Common myeloid progenitor, CD34-positive (primary cell): ENCODE results near the gene LGR6.

Experiments used
- CTCF ChIA-PET: fragments of 350-600 bp; sonication (Branson Sonifier 250); formaldehyde crosslinking; loops from one replicate; lab custom pipeline; 2021; ENCODE audit warnings: antibody characterized with exemption; lab: Charles Lee
- POLR2A ChIA-PET: fragments of 350-600 bp; sonication (Branson Sonifier 250); formaldehyde crosslinking; loops from one replicate; lab custom pipeline; 2021; ENCODE audit warnings: antibody characterized with exemption; lab: Charles Lee
- DNase-seq, 3 donors: peaks; one replicate each; pipeline versions ENCODE4 v3.0.0 to v3.0.0-alpha.2; 2013
- H3K27ac ChIP-seq, 2 experiments: 1 replicate in 1 of 2; 2 replicates in 1 of 2; pipeline ENCODE4 v1.7.0; 2013; ENCODE audit warnings: inconsistent platforms in 2 of 2, low read length in 2 of 2, mild to moderate bottlenecking in 2 of 2, low read depth in 1 of 2, moderate library complexity in 1 of 2; ENCODE audit not compliant: severe bottlenecking in 2 of 2, insufficient read depth in 1 of 2, poor library complexity in 1 of 2
- H3K27me3 ChIP-seq, 5 experiments: replicated peaks in 2 of 5; 1 replicate in 3 of 5; 2 replicates in 2 of 5; pipeline versions ENCODE4 v1.6.1 to v1.7.0; 2013; ENCODE audit warnings: low read length in 4 of 5, mild to moderate bottlenecking in 2 of 5, moderate library complexity in 2 of 5, inconsistent platforms in 1 of 5; ENCODE audit not compliant: insufficient read depth in 5 of 5, control insufficient read depth in 4 of 5
- H3K36me3 ChIP-seq, 4 experiments: 1 replicate in 2 of 4; 2 replicates in 2 of 4; pipeline versions ENCODE4 v1.6.1 to v1.7.0; 2013; ENCODE audit warnings: low read length in 3 of 4, control low read depth in 1 of 4, mild to moderate bottlenecking in 1 of 4; ENCODE audit not compliant: control insufficient read depth in 4 of 4, insufficient read depth in 4 of 4
- H3K4me1 ChIP-seq, 4 experiments: 1 replicate in 3 of 4; 2 replicates in 1 of 4; pipeline versions ENCODE4 v1.6.1 to v1.7.1; 2013; ENCODE audit warnings: low read length in 3 of 4, mild to moderate bottlenecking in 3 of 4, control low read depth in 1 of 4, inconsistent platforms in 1 of 4, moderate library complexity in 1 of 4; ENCODE audit not compliant: control insufficient read depth in 4 of 4, insufficient read depth in 4 of 4; ENCODE audit errors: control extremely low read depth in 1 of 4
- H3K4me3 ChIP-seq, 7 experiments: 1 replicate in 4 of 7; 2 replicates in 3 of 7; pipeline versions ENCODE4 v1.5.1 to v1.7.0; 2013; ENCODE audit warnings: mild to moderate bottlenecking in 7 of 7, low read length in 6 of 7, moderate library complexity in 6 of 7, inconsistent platforms in 2 of 7, low read depth in 2 of 7, control low read depth in 1 of 7; ENCODE audit not compliant: insufficient read depth in 4 of 7, control insufficient read depth in 1 of 7; ENCODE audit errors: extremely low read depth in 1 of 7
- H3K9me3 ChIP-seq, 5 experiments: 1 replicate in 4 of 5; 2 replicates in 1 of 5; pipeline versions ENCODE4 v1.6.1 to v1.7.1; 2013; ENCODE audit warnings: low read length in 4 of 5, mild to moderate bottlenecking in 2 of 5, inconsistent platforms in 1 of 5, low read depth in 1 of 5, moderate library complexity in 1 of 5; ENCODE audit not compliant: control insufficient read depth in 4 of 5, insufficient read depth in 2 of 5; ENCODE audit errors: control extremely low read depth in 1 of 5
- WGBS: methylation state at CpG from one replicate; pipeline ENCODE4 v1.1.5; 2013; ENCODE audit not compliant: insufficient coverage; 5-methylcytosine and 5-hydroxymethylcytosine counted together

LGR6 gene

DNA sequence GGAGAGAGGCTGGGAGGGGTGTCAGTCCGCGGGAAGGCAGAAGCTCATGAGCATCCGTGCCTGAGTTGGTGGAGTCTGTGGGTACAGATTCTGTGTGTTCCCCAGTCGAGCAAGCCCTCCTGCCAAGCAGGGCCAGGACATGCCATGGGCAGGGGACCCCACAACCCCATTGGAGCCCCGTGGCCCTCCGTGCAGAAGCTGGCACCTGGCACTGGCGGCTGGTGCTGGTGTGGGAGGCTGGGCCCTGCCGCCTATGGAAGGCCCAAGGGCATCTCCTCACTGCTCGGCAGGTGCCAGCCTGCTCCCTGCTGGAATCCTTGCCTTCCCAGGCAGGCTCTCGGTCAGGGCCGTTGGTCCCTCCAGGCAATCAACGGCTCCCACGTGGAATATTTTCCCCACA, 74.4 kb downstream of the LGR6 start:
- WGBS = 100% methylated on average over 8 of the region's 13 CpGs
- Histone ChIP-seq H3K27me3 (peaks cover 0 to 15% (median 12%) of the 10 kb centered on the region in 5 experiments), H3K27ac (no peak overlapping the region), H3K4me3 (no peak overlapping the region), H3K9me3 (no peaks in the 10 kb centered on the region), H3K36me3 (no peaks in the 10 kb centered on the region), H3K4me1 (peaks cover 0 to 10% (median 3%) of the 10 kb centered on the region in 4 experiments)
- ChIA-PET POLR2A (no interaction called here), CTCF (interaction anchor here (1.0 to 2.6 kb wide), 7 partner anchors 11 to 57 kb away, joined by 3 to 10 read pairs (median 6); no protein-coding TSS in a partner anchor)
- DNase-seq = no peak

DNA sequence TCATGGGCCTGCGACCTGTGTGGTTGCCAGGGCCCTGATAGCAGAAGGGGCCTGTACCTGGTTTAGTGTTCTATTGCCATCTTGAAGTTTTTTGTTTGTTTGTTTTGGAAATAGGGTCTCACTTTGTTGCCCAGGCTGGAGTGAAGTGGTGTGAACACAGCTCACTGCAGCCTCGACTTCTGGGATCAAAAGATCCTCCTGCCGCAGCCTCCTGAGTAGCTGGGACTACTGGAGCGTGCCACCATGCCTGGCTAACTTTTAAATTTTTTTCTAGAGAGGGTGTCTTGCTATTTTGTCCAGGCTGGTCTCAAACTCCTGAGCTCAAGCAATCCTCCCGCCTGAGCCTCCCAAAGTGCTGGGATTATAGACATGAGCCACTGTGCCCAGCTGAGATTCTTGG, 75.2 kb downstream of the LGR6 start:
- ChIA-PET POLR2A (no interaction called here), CTCF (interaction anchor here (0.9 to 2.8 kb wide), 7 partner anchors 13 to 58 kb away, joined by 3 to 10 read pairs (median 6); no protein-coding TSS in a partner anchor)
- H3K4me1 ChIP-seq = peaks cover 0 to 9% (median 3%) of the 10 kb centered on the region in 4 experiments

DNA sequence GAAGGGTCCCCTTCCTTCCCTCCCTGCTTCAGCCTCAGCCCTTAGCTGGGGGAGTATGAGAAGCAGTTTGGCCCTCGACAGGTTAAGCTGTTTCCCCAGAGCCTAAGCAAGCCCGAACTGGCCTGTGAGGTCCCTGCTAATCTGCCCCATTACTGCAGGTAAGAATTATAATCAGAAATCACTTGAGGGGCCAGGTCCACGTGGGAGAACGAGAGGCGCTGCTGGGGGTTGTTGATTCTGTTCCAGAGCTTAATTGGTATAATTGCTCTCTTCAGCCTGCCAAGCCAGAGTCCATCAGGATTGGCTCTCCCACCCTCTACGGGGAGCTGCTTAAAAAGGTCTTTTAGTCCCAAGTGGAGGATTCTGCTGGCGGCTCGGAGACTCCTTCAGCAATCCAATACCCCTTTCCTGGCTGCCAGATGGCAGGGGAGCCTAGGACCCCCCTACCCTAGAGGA, 77.3 kb downstream of the LGR6 start:
- H3K27ac ChIP-seq = no peak overlapping the region
- no peaks in the 10 kb centered on the region for H3K9me3 ChIP-seq
- peaks cover 0 to 23% (median 3%) of the 10 kb centered on the region in 5 experiments for H3K27me3 ChIP-seq
- ChIA-PET POLR2A (no interaction called here), CTCF (interaction anchor here (1.1 to 5.4 kb wide), 6 partner anchors 13 to 78 kb away, joined by 3 to 47 read pairs (median 4); no protein-coding TSS in a partner anchor)
- 87% methylated on average over 6 of the region's 8 CpGs for WGBS
- no peak overlapping the region for H3K4me3 ChIP-seq
- peaks cover 0 to 3% (median 0%) of the 10 kb centered on the region in 4 experiments for H3K4me1 ChIP-seq
- no peak for DNase-seq
- H3K36me3 ChIP-seq = no peaks in the 10 kb centered on the region

More for the DNA sequence above, 75.2 kb downstream of the LGR6 start:
- no peak overlapping the region for H3K27ac ChIP-seq
- no peak overlapping the region for H3K4me3 ChIP-seq
- H3K36me3 ChIP-seq = no peaks in the 10 kb centered on the region
- WGBS = 95% methylated on average over 5 of the region's 5 CpGs
- no peak for DNase-seq
- H3K9me3 ChIP-seq = no peaks in the 10 kb centered on the region
- peaks cover 0 to 16% (median 12%) of the 10 kb centered on the region in 5 experiments for H3K27me3 ChIP-seq

DNA sequence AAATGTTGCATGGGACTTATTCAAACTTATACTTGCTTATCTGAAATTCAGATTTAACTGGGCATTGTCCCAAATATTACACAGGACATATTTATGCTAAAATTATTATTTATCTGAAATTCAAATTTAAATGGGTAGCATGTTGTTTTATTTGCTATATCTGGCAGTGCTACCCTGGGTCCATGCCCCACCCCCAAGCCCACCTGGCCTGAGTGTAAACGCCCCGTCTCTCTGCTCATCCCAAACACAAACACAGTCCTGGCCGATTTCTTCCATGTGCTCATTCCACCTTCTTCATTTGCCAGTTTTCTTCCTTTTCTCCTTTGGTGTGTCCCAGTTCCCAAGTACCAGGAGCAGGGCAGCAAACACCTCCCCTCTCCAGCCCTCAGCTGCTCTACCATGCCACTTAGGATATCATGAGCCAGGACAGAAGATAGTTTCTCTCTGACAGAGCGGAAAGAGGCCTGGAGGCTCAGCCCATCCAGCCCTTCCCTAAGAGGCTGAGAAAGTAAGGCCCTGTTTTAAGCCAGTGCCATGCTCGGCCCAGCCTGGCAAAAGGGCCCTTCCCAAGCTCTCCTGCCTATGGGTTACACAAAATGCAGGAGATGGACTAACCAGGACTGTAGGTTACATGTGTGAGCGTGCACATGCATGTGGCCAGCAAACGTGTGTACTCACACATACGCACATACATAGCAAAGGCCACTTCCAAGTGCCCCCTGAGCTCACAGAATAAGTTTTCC, 78.7 kb downstream of the LGR6 start:
- ChIA-PET CTCF (interaction anchor here (1.1 to 5.4 kb wide), 9 partner anchors 11 to 83 kb away, joined by 3 to 47 read pairs (median 4); no protein-coding TSS in a partner anchor), POLR2A (no interaction called here)
- Histone ChIP-seq H3K4me1 (peaks cover 0 to 3% (median 0%) of the 10 kb centered on the region in 4 experiments), H3K27me3 (peaks cover 0 to 19% (median 0%) of the 10 kb centered on the region in 5 experiments), H3K9me3 (no peaks in the 10 kb centered on the region), H3K27ac (no peak overlapping the region), H3K36me3 (no peaks in the 10 kb centered on the region), H3K4me3 (no peak overlapping the region)
- no peak for DNase-seq
- WGBS = 98% methylated on average over 7 of the region's 8 CpGs

DNA sequence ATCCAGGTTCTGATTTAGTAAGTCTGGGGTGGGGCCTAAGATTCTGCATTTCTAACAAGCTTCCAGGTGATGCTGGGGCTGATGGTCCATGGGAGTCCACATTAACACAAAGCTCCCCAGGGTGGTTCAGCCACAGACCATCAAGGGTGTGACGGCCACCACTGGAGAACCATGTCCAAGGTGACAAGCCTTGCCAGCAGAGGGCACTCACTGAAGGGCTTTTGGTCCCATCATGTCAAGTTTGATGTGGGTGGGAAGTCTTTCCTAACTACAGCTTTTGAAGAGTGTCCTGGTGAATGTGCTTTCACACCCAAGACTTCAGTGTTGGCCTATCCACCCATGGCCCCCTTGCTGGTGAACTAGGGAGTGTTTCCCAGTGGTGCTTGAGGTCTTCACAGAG, 81.0 kb downstream of the LGR6 start:
- no peaks in the 10 kb centered on the region for H3K36me3 ChIP-seq
- POLR2A ChIA-PET = no interaction called here
- peak; percentile 43 to 59 (median 51) for DNase-seq
- peaks cover 0 to 3% (median 0%) of the 10 kb centered on the region in 4 experiments for H3K4me1 ChIP-seq
- 17% methylated on average over 1 of the region's 1 CpG for WGBS
- no peak overlapping the region for H3K27ac ChIP-seq
- no peak overlapping the region for H3K4me3 ChIP-seq
- no peaks in the 10 kb centered on the region for H3K9me3 ChIP-seq
- H3K27me3 ChIP-seq = peaks cover 0 to 24% (median 9%) of the 10 kb centered on the region in 5 experiments
- CTCF ChIA-PET = interaction anchor here (0.6 to 5.4 kb wide), 25 partner anchors 8 to 445 kb away, joined by 3 to 47 read pairs (median 4); partner anchors contain the start of gene PTPN7

DNA sequence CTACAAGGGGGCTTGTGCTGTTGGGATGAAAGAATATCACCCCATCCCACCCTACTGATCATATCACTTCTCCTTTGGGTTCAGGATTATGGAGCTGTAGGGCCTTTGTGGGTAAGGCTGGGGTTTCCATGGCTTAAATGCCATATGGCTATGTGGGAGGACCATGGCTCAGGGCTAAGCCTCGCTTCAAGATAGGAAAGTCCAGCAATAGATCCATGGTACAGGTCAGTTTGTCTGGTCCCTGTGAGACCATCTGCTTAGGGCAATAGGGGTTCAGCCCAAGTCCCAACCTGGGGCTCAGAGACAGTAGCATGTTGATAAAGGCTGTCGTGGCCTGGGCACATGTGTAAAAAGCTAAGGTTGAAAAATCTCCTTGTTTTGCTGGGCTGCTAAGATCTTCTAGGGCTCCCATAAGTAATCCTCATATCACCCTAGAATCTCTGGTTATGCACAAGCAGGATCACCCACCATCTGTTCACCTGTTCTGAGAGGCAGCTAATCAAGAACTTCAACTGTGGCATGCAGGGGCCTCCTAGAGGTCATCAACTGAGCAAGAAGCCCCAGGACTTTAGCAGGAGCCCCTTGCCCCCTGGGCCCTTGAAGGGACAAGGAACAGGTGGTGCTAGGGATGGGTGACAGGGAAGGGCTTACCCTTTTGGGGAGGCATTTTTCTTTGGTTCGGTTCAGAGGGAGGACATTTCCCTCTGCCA, 81.6 kb downstream of the LGR6 start:
- H3K9me3 ChIP-seq = no peaks in the 10 kb centered on the region
- no peak overlapping the region for H3K4me3 ChIP-seq
- DNase-seq = no peak
- H3K27ac ChIP-seq = no peak overlapping the region
- H3K27me3 ChIP-seq = peaks cover 0 to 28% (median 9%) of the 10 kb centered on the region in 5 experiments
- H3K36me3 ChIP-seq = no peaks in the 10 kb centered on the region
- WGBS = 100% methylated on average over 3 of the region's 3 CpGs
- H3K4me1 ChIP-seq = peaks cover 0 to 4% (median 0%) of the 10 kb centered on the region in 4 experiments
- ChIA-PET POLR2A (no interaction called here), CTCF (interaction anchor here (1.0 to 5.4 kb wide), 20 partner anchors 8 to 445 kb away, joined by 3 to 47 read pairs (median 4); partner anchors contain the start of gene PTPN7)
